DOHH2 (cell line): ENCODE data around the gene POT1.

Experiments
- EZH2phosphoT487 ChIP-seq: fragments of 200-600 bp; sonication (generic); IDR thresholded peaks from 2 replicates; pipeline ENCODE4 v1.6.1; 2017; ENCODE audit warnings: borderline replicate concordance, mild to moderate bottlenecking, antibody characterized with exemption, low read length, moderate library complexity, mixed read lengths
- TF ChIP-seq, protein P1 (sequence below): fragments of 200-600 bp; sonication (generic); IDR thresholded peaks from one replicate; pipeline ENCODE4 v1.5.1; 2014; ENCODE audit warnings: antibody characterized with exemption, mild to moderate bottlenecking, low read depth, low read length; ENCODE audit not compliant: poor library complexity, severe bottlenecking

- TF ChIP-seq, protein P1, sequence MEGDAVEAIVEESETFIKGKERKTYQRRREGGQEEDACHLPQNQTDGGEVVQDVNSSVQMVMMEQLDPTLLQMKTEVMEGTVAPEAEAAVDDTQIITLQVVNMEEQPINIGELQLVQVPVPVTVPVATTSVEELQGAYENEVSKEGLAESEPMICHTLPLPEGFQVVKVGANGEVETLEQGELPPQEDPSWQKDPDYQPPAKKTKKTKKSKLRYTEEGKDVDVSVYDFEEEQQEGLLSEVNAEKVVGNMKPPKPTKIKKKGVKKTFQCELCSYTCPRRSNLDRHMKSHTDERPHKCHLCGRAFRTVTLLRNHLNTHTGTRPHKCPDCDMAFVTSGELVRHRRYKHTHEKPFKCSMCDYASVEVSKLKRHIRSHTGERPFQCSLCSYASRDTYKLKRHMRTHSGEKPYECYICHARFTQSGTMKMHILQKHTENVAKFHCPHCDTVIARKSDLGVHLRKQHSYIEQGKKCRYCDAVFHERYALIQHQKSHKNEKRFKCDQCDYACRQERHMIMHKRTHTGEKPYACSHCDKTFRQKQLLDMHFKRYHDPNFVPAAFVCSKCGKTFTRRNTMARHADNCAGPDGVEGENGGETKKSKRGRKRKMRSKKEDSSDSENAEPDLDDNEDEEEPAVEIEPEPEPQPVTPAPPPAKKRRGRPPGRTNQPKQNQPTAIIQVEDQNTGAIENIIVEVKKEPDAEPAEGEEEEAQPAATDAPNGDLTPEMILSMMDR, result no peak
- no peak for TF ChIP-seq EZH2phosphoT487
Measured at GRCh38 chr7:124914298-124914697, 15.3 kb downstream of the POT1 start.
